Common myeloid progenitor, CD34-positive (primary cell): ENCODE measurements around the gene KCNAB3.
A peak's percentile ranks its signal among the peaks of the same experiment; 100 is the strongest.

ENCODE experiments used
- CTCF ChIA-PET: fragments of 350-600 bp; sonication (Branson Sonifier 250); formaldehyde crosslinking; loops from one replicate; lab custom pipeline; 2021; ENCODE audit warnings: antibody characterized with exemption; lab: Charles Lee
- POLR2A ChIA-PET: fragments of 350-600 bp; sonication (Branson Sonifier 250); formaldehyde crosslinking; loops from one replicate; lab custom pipeline; 2021; ENCODE audit warnings: antibody characterized with exemption; lab: Charles Lee
- DNase-seq, 3 donors: peaks; one replicate each; pipeline versions ENCODE4 v3.0.0 to v3.0.0-alpha.2; 2013
- H3K27ac ChIP-seq, 2 experiments: 1 replicate in 1 of 2; 2 replicates in 1 of 2; pipeline ENCODE4 v1.7.0; 2013; ENCODE audit warnings: inconsistent platforms in 2 of 2, low read length in 2 of 2, mild to moderate bottlenecking in 2 of 2, low read depth in 1 of 2, moderate library complexity in 1 of 2; ENCODE audit not compliant: severe bottlenecking in 2 of 2, insufficient read depth in 1 of 2, poor library complexity in 1 of 2
- H3K27me3 ChIP-seq, 5 experiments: replicated peaks in 2 of 5; 1 replicate in 3 of 5; 2 replicates in 2 of 5; pipeline versions ENCODE4 v1.6.1 to v1.7.0; 2013; ENCODE audit warnings: low read length in 4 of 5, mild to moderate bottlenecking in 2 of 5, moderate library complexity in 2 of 5, inconsistent platforms in 1 of 5; ENCODE audit not compliant: insufficient read depth in 5 of 5, control insufficient read depth in 4 of 5
- H3K36me3 ChIP-seq, 4 experiments: 1 replicate in 2 of 4; 2 replicates in 2 of 4; pipeline versions ENCODE4 v1.6.1 to v1.7.0; 2013; ENCODE audit warnings: low read length in 3 of 4, control low read depth in 1 of 4, mild to moderate bottlenecking in 1 of 4; ENCODE audit not compliant: control insufficient read depth in 4 of 4, insufficient read depth in 4 of 4
- H3K4me1 ChIP-seq, 4 experiments: 1 replicate in 3 of 4; 2 replicates in 1 of 4; pipeline versions ENCODE4 v1.6.1 to v1.7.1; 2013; ENCODE audit warnings: low read length in 3 of 4, mild to moderate bottlenecking in 3 of 4, control low read depth in 1 of 4, inconsistent platforms in 1 of 4, moderate library complexity in 1 of 4; ENCODE audit not compliant: control insufficient read depth in 4 of 4, insufficient read depth in 4 of 4; ENCODE audit errors: control extremely low read depth in 1 of 4
- H3K4me3 ChIP-seq, 7 experiments: 1 replicate in 4 of 7; 2 replicates in 3 of 7; pipeline versions ENCODE4 v1.5.1 to v1.7.0; 2013; ENCODE audit warnings: mild to moderate bottlenecking in 7 of 7, low read length in 6 of 7, moderate library complexity in 6 of 7, inconsistent platforms in 2 of 7, low read depth in 2 of 7, control low read depth in 1 of 7; ENCODE audit not compliant: insufficient read depth in 4 of 7, control insufficient read depth in 1 of 7; ENCODE audit errors: extremely low read depth in 1 of 7
- H3K9me3 ChIP-seq, 5 experiments: 1 replicate in 4 of 5; 2 replicates in 1 of 5; pipeline versions ENCODE4 v1.6.1 to v1.7.1; 2013; ENCODE audit warnings: low read length in 4 of 5, mild to moderate bottlenecking in 2 of 5, inconsistent platforms in 1 of 5, low read depth in 1 of 5, moderate library complexity in 1 of 5; ENCODE audit not compliant: control insufficient read depth in 4 of 5, insufficient read depth in 2 of 5; ENCODE audit errors: control extremely low read depth in 1 of 5
- WGBS: methylation state at CpG from one replicate; pipeline ENCODE4 v1.1.5; 2013; ENCODE audit not compliant: insufficient coverage; 5-methylcytosine and 5-hydroxymethylcytosine counted together

Gene KCNAB3

GRCh38 chr17:7887038-7887481 lies 42.6 kb downstream of the KCNAB3 start:
- no peaks in the 10 kb centered on the region for H3K27me3 ChIP-seq
- no peak for DNase-seq
- 0% methylated on average over 1 of the region's 8 CpGs for WGBS
- CTCF ChIA-PET: interaction anchor here (1.4 to 1.5 kb wide), 2 partner anchors 19 to 22 kb away, joined by 4 to 10 read pairs; no protein-coding TSS in a partner anchor
- peaks cover 7 to 66% (median 56%) of the 10 kb centered on the region in 4 experiments for H3K4me1 ChIP-seq
- peak overlapping the region; percentile 47 to 83 for H3K27ac ChIP-seq
- no peaks in the 10 kb centered on the region for H3K9me3 ChIP-seq
- H3K36me3 ChIP-seq: peaks cover 2 to 24% (median 16%) of the 10 kb centered on the region in 4 experiments
- H3K4me3 ChIP-seq: peak overlapping the region in 6 of 7 experiments; percentile 69 to 96 (median 85)
- POLR2A ChIA-PET: no interaction called here

GRCh38 chr17:7886227-7887037 lies 43.2 kb downstream of the KCNAB3 start:
- Histone ChIP-seq H3K4me1 (peaks cover 9 to 72% (median 62%) of the 10 kb centered on the region in 4 experiments), H3K27me3 (no peaks in the 10 kb centered on the region), H3K36me3 (peaks cover 2 to 19% (median 13%) of the 10 kb centered on the region in 4 experiments), H3K9me3 (no peaks in the 10 kb centered on the region), H3K27ac (peak overlapping the region; percentile 47 to 83), H3K4me3 (peak overlapping the region; percentile 69 to 96 (median 88))
- DNase-seq: peak in 2 of 3 donors; percentile 44 to 62
- ChIA-PET CTCF (interaction anchor here (0.9 to 1.5 kb wide), 6 partner anchors 11 to 51 kb away, joined by 3 to 10 read pairs (median 4); no protein-coding TSS in a partner anchor), POLR2A (interaction anchor here (0.7 kb wide), 1 partner anchor 18 kb away, joined by 3 read pairs; no protein-coding TSS in a partner anchor)
- 3% methylated on average over 21 of the region's 30 CpGs for WGBS

GRCh38 chr17:7885367-7886226 lies 44.1 kb downstream of the KCNAB3 start:
- ChIA-PET CTCF (interaction anchor here (0.9 to 1.5 kb wide), 6 partner anchors 12 to 50 kb away, joined by 3 to 10 read pairs (median 4); no protein-coding TSS in a partner anchor), POLR2A (interaction anchor here (0.7 kb wide), 1 partner anchor 17 kb away, joined by 3 read pairs; no protein-coding TSS in a partner anchor)
- Histone ChIP-seq H3K27me3 (no peaks in the 10 kb centered on the region), H3K27ac (peak overlapping the region; percentile 47 to 83), H3K4me1 (peaks cover 16 to 80% (median 70%) of the 10 kb centered on the region in 4 experiments), H3K36me3 (peaks cover 0 to 11% (median 6%) of the 10 kb centered on the region in 4 experiments), H3K4me3 (peak overlapping the region; percentile 69 to 96 (median 88)), H3K9me3 (no peaks in the 10 kb centered on the region)
- DNase-seq: peak in 2 of 3 donors; percentile 43 to 58
- under 1% methylated on average over 20 of the region's 64 CpGs for WGBS

- H3K4me1 ChIP-seq: peaks cover 21 to 86% (median 76%) of the 10 kb centered on the region in 4 experiments
- H3K27me3 ChIP-seq: no peaks in the 10 kb centered on the region
- peak overlapping the region; percentile 52 to 96 (median 82) for H3K4me3 ChIP-seq
- 0% methylated on average over 10 of the region's 100 CpGs for WGBS
- ChIA-PET CTCF (interaction anchor here (1.5 to 2.6 kb wide), 2 partner anchors 13 to 14 kb away, joined by 7 to 15 read pairs; no protein-coding TSS in a partner anchor), POLR2A (interaction anchor here (1.0 to 1.5 kb wide), 2 partner anchors 14 to 27 kb away, joined by 3 read pairs; partner anchors contain the start of genes CYB5D1 and NAA38)
- H3K9me3 ChIP-seq: no peaks in the 10 kb centered on the region
- H3K36me3 ChIP-seq: peaks cover 0 to 7% (median 2%) of the 10 kb centered on the region in 4 experiments
- H3K27ac ChIP-seq: peak overlapping the region in 1 of 2 experiments; percentile 58
- peak in 1 of 3 donors; percentile 35 for DNase-seq
Measured at GRCh38 chr17:7884581-7885366, 44.9 kb downstream of the KCNAB3 start.

- H3K4me3 ChIP-seq: peak overlapping the region in 6 of 7 experiments; percentile 19 to 94 (median 55)
- H3K27ac ChIP-seq: peak overlapping the region in 1 of 2 experiments; percentile 49
- WGBS: no CpG with 5 or more reads among the region's 3 CpGs
- ChIA-PET CTCF (interaction anchor here (1.7 to 2.6 kb wide), 2 partner anchors 13 to 20 kb away, joined by 9 to 15 read pairs; no protein-coding TSS in a partner anchor), POLR2A (interaction anchor here (1.0 to 1.5 kb wide), 3 partner anchors 14 to 26 kb away, joined by 3 read pairs; partner anchors contain the start of genes CYB5D1 and NAA38)
- peaks cover 0 to 3% (median 1%) of the 10 kb centered on the region in 4 experiments for H3K36me3 ChIP-seq
- no peaks in the 10 kb centered on the region for H3K27me3 ChIP-seq
- no peaks in the 10 kb centered on the region for H3K9me3 ChIP-seq
- peak; percentile 61 to 88 (median 84) for DNase-seq
- peaks cover 18 to 80% (median 69%) of the 10 kb centered on the region in 4 experiments for H3K4me1 ChIP-seq
Measured at GRCh38 chr17:7883781-7884386, 45.8 kb downstream of the KCNAB3 start.
